B cell (primary cell): ENCODE results near the gene MSH5. TPM values are rescaled to one million over a fixed set of nuclear protein-coding genes. Genes with fewer than 3 reads are reported as not detected.

ENCODE experiments used
- ATAC-seq: fragments of 200-7000 bp; cut with Tn5 transposase; one replicate; pipeline ENCODE4 v1.10.0; 2021; ENCODE audit warnings: low read depth, mild to moderate bottlenecking, moderate number of reproducible peaks, moderate library complexity
- CTCF ChIA-PET: fragments of 350-600 bp; sonication (Branson Sonifier 250); formaldehyde crosslinking; loops from one replicate; lab custom pipeline; 2021; ENCODE audit warnings: antibody characterized with exemption, inconsistent platforms; lab: Charles Lee
- POLR2A ChIA-PET: fragments of 350-600 bp; sonication (Branson Sonifier 250); formaldehyde crosslinking; loops from one replicate; lab custom pipeline; 2021; ENCODE audit warnings: antibody characterized with exemption; lab: Charles Lee
- DNase-seq: peaks from one replicate; pipeline ENCODE4 v3.0.0; 2013
- H2AFZ ChIP-seq: 2 replicates; pipeline ENCODE4 v1.6.1; 2012; ENCODE audit warnings: mild to moderate bottlenecking, low read depth, low read length; ENCODE audit not compliant: insufficient read depth, poor library complexity, severe bottlenecking
- H3K27ac ChIP-seq, 2 donors: 1 replicate in 1 of 2; 2 replicates in 1 of 2; pipeline ENCODE4 v1.5.1; 2012 to 2013; ENCODE audit warnings: low read length in 2 of 2, mild to moderate bottlenecking in 2 of 2, moderate library complexity in 1 of 2
- H3K27me3 ChIP-seq, 4 experiments: fragments of 200-600 bp in 1 of 4; sonication (generic) in 1 of 4; replicated peaks in 1 of 4; 1 replicate in 2 of 4; 2 replicates in 2 of 4; pipeline versions ENCODE4 v1.6.1 to v1.7.0; 2013 to 2016; ENCODE audit warnings: low read length in 3 of 4, mild to moderate bottlenecking in 2 of 4, mixed read lengths in 1 of 4, moderate library complexity in 1 of 4; ENCODE audit not compliant: insufficient read depth in 4 of 4, control insufficient read depth in 3 of 4; ENCODE audit errors: control extremely low read depth in 1 of 4
- H3K36me3 ChIP-seq, 2 experiments: replicated peaks in 1 of 2; 1 replicate in 1 of 2; 2 replicates in 1 of 2; pipeline versions ENCODE4 v1.6.1 to v1.7.1; 2013; ENCODE audit warnings: low read length in 1 of 2; ENCODE audit not compliant: insufficient read depth in 2 of 2, control insufficient read depth in 1 of 2; ENCODE audit errors: control extremely low read depth in 1 of 2, extremely low read depth in 1 of 2
- H3K4me1 ChIP-seq, 2 donors: fragments of 200-600 bp in 1 of 2; sonication (generic) in 1 of 2; 1 replicate in 1 of 2; 2 replicates in 1 of 2; pipeline versions ENCODE4 v1.5.1 to v1.6.1; 2013 to 2017; ENCODE audit warnings: low read length in 2 of 2; ENCODE audit not compliant: control insufficient read depth in 2 of 2, insufficient read depth in 2 of 2
- H3K4me2 ChIP-seq: replicated peaks from 2 replicates; pipeline ENCODE3; 2012; ENCODE audit warnings: mild to moderate bottlenecking, low read depth, low read length; ENCODE audit not compliant: poor library complexity, severe bottlenecking
- H3K4me3 ChIP-seq, 5 experiments: fragments of 200-600 bp in 1 of 5; sonication (generic) in 1 of 5; 1 replicate in 3 of 5; 2 replicates in 2 of 5; pipeline versions ENCODE4 v1.5.1 to v1.7.0; 2011 to 2016; ENCODE audit warnings: low read length in 4 of 5, mild to moderate bottlenecking in 4 of 5, low read depth in 2 of 5, control low read depth in 1 of 5, moderate library complexity in 1 of 5; ENCODE audit not compliant: insufficient read depth in 1 of 5; ENCODE audit errors: control extremely low read depth in 1 of 5, extremely low read depth in 1 of 5
- H3K79me2 ChIP-seq: fragments of 200-600 bp; sonication (generic); one replicate; pipeline ENCODE4 v1.6.0; 2016; ENCODE audit warnings: low read length; ENCODE audit not compliant: control insufficient read depth, insufficient read depth
- H3K9ac ChIP-seq: fragments of 200-600 bp; sonication (generic); 2 replicates; pipeline ENCODE4 v1.6.1; 2017; ENCODE audit warnings: mild to moderate bottlenecking, low read length, moderate library complexity
- H3K9me3 ChIP-seq, 3 donors: one replicate each; pipeline versions ENCODE4 v1.6.1 to v1.7.1; 2013; ENCODE audit warnings: low read length in 2 of 3; ENCODE audit not compliant: control insufficient read depth in 2 of 3, insufficient read depth in 1 of 3; ENCODE audit errors: control extremely low read depth in 1 of 3
- H4K20me1 ChIP-seq: 2 replicates; pipeline ENCODE4 v1.6.0; 2012; ENCODE audit warnings: mild to moderate bottlenecking, low read length; ENCODE audit not compliant: insufficient read depth, control insufficient read depth, poor library complexity, severe bottlenecking
- H3K27ac Mint-ChIP-seq: one replicate; pipeline ENCODE4 v1.8.0; 2021; ENCODE audit warnings: mixed read lengths
- H3K27me3 Mint-ChIP-seq: one replicate; pipeline ENCODE4 v1.8.0; 2021; ENCODE audit warnings: mixed read lengths
- H3K4me1 Mint-ChIP-seq: one replicate; pipeline ENCODE4 v1.8.0; 2021; ENCODE audit warnings: mixed read lengths
- H3K4me3 Mint-ChIP-seq: one replicate; pipeline ENCODE4 v1.8.0; 2021; ENCODE audit warnings: mixed read lengths
- H3K9me3 Mint-ChIP-seq: one replicate; pipeline ENCODE4 v1.8.0; 2022; ENCODE audit warnings: mixed read lengths; ENCODE audit not compliant: insufficient read depth
- EZH2 ChIP-seq: IDR thresholded peaks from 2 replicates; pipeline ENCODE4 v1.6.1; 2012; ENCODE audit warnings: borderline replicate concordance, low read depth, mild to moderate bottlenecking, moderate library complexity, low read length; ENCODE audit not compliant: insufficient read depth, poor library complexity, severe bottlenecking
- WGBS: methylation state at CpG from one replicate; pipeline ENCODE4 v1.1.5; 2013; ENCODE audit warnings: missing lambda C conversion rate; ENCODE audit not compliant: insufficient coverage; 5-methylcytosine and 5-hydroxymethylcytosine counted together
- intact Hi-C: fragments of 100-400 bp; cut with micrococcal nuclease; formaldehyde crosslinking; loops from one replicate; pipeline ENCODE4 v1.10.0; 2022
- polyA plus RNA-seq: library from polyadenylated mRNA; depleted of rRNA; stranded (reverse); fragments of >200 nt; gene quantifications from 2 replicates; pipeline ENCODE4 v1.2.3, GENCODE V29; 2012
- total RNA-seq, 2 donors: library from RNA; stranded (reverse); fragments of 120-200 nt in 1 of 2; gene quantifications; 1 replicate in 1 of 2; 2 replicates in 1 of 2; pipeline versions ENCODE4 v1.2.3 to v1.2.4, GENCODE V29; 2013 to 2022
- TF ChIP-seq, protein P1 (sequence below): fragments of 200-600 bp; IDR thresholded peaks from one replicate; pipeline ENCODE4 v1.8.0; 2022; ENCODE audit warnings: antibody characterized with exemption, mild to moderate bottlenecking

MSH5 gene
- total and polyA plus RNA-seq, 2 donors (not counting 1 experiment from before 2014, with no cell fraction given), result 49.9 to 51.6 TPM

DNA sequence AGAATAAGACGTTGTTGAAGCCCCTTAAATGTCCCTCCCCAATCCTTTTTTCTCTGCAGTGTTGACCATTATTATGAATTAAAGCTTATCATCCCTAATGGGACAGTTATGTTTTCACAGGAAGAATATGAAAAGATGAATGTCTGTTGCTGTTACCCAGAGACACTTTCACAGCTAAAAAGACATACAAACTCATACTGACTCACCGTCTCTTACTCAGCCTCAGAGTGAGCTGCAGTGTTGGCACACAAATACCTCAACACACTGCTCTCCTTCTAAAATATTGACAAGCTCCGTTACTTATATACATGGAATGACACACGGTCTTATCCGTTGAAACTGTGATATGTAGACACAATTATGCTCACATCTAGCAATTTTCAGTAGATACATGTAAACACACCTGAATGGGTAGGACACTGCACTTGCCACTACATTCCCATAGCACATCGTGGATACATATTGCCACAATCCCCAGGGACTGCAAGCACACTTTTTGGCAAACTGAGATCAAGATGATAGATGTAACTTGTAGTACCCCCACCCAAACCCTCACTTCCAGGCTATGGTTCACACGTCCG is 13.0 kb downstream of the MSH5 start:
- ChIA-PET CTCF (interaction anchor here (0.6 to 1.1 kb wide), 2 partner anchors 12 to 1868 kb away, joined by 3 read pairs; no protein-coding TSS in a partner anchor), POLR2A (interaction anchor here (0.6 to 1.1 kb wide), 3 partner anchors 12 to 30 kb away, joined by 3 to 8 read pairs (median 5); partner anchors contain the start of gene MPIG6B)
- Histone ChIP-seq H2AFZ (no peak overlapping the region), H3K27ac (no peak overlapping the region), H3K79me2 (no peaks in the 10 kb centered on the region), H3K4me1 (no peaks in the 10 kb centered on the region), H3K4me2 (no peak overlapping the region), H3K4me3 (no peak overlapping the region), H4K20me1 (no peaks in the 10 kb centered on the region), H3K9ac (no peak overlapping the region), H3K27me3 (no peaks in the 10 kb centered on the region), H3K36me3 (no peaks in the 10 kb centered on the region), H3K9me3 (no peaks in the 10 kb centered on the region)
- Mint-ChIP-seq H3K27ac (no peak overlapping the region), H3K27me3 (no peaks in the 10 kb centered on the region), H3K9me3 (no peaks in the 10 kb centered on the region), H3K4me1 (no peaks in the 10 kb centered on the region), H3K4me3 (no peak overlapping the region)
- TF ChIP-seq, protein P1, sequence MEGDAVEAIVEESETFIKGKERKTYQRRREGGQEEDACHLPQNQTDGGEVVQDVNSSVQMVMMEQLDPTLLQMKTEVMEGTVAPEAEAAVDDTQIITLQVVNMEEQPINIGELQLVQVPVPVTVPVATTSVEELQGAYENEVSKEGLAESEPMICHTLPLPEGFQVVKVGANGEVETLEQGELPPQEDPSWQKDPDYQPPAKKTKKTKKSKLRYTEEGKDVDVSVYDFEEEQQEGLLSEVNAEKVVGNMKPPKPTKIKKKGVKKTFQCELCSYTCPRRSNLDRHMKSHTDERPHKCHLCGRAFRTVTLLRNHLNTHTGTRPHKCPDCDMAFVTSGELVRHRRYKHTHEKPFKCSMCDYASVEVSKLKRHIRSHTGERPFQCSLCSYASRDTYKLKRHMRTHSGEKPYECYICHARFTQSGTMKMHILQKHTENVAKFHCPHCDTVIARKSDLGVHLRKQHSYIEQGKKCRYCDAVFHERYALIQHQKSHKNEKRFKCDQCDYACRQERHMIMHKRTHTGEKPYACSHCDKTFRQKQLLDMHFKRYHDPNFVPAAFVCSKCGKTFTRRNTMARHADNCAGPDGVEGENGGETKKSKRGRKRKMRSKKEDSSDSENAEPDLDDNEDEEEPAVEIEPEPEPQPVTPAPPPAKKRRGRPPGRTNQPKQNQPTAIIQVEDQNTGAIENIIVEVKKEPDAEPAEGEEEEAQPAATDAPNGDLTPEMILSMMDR, result no peak
- no peak for TF ChIP-seq EZH2
- intact Hi-C loops, result no loop called here
- 90% methylated on average over 6 of the region's 8 CpGs for WGBS
- DNase-seq, result no peak
- no peak for ATAC-seq

DNA sequence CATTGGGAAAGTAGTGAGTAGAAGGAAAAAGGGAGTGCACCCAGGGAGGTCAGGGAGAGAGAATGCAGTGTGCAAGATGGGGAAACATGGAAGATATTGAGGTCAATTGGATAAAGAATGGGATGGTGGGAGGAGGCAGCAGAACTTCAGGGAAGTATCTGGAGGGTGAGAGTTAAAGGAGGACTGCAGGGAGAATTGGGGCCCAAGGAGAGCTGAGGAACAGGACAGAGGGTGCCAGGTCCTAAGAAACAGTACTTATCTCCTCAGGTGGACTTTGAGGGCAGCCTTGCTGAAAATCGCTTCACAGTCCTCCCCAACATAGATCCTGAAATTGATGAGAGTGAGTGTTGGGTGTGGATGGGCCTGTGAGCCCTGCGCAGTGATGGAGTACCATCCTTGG is 18.5 kb downstream of the MSH5 start:
- no peak overlapping the region for H3K4me3 ChIP-seq
- peaks cover 0 to 14% of the 10 kb centered on the region in 2 experiments for H3K36me3 ChIP-seq
- no peak for TF ChIP-seq EZH2
- TF ChIP-seq, protein P1, result no peak
- Mint-ChIP-seq H3K27me3 (no peaks in the 10 kb centered on the region), H3K9me3 (no peaks in the 10 kb centered on the region), H3K27ac (no peak overlapping the region), H3K4me1 (no peaks in the 10 kb centered on the region), H3K4me3 (no peak overlapping the region)
- ATAC-seq (no peak), DNase-seq (no peak)
- CTCF ChIA-PET, result interaction anchor here (0.9 kb wide), 1 partner anchor 29 kb away, joined by 3 read pairs; the partner anchor contains the start of gene DDAH2
- no peaks in the 10 kb centered on the region for H3K79me2 ChIP-seq
- no peaks in the 10 kb centered on the region for H3K9me3 ChIP-seq
- no peak overlapping the region for H3K4me2 ChIP-seq
- no peaks in the 10 kb centered on the region for H3K4me1 ChIP-seq
- no peak overlapping the region for H3K27ac ChIP-seq
- no peaks in the 10 kb centered on the region for H4K20me1 ChIP-seq
- no CpG with 5 or more reads among the region's 2 CpGs for WGBS
- POLR2A ChIA-PET, result no interaction called here
- intact Hi-C loops, result no loop called here
- no peak overlapping the region for H3K9ac ChIP-seq
- no peaks in the 10 kb centered on the region for H3K27me3 ChIP-seq
- H2AFZ ChIP-seq, result no peak overlapping the region
